SK-N-MC (cell line): Measurements from ENCODE around the gene DFFB.

Source experiments
- EZH2 ChIP-seq: fragments of 200-600 bp; sonication (generic); IDR thresholded peaks from one replicate; pipeline ENCODE4 v1.6.1; 2017; ENCODE audit warnings: antibody characterized with exemption
- FOXP2 ChIP-seq: optimal IDR thresholded peaks from 2 replicates; pipeline ENCODE3; 2011; ENCODE audit warnings: mild to moderate bottlenecking, moderate library complexity; ENCODE audit not compliant: insufficient read depth; ENCODE audit errors: extremely low read length, control extremely low read depth
- POLR2AphosphoS5 ChIP-seq: IDR thresholded peaks from 2 replicates; pipeline ENCODE4 v1.6.1; 2012; ENCODE audit warnings: mild to moderate bottlenecking, low read depth, low read length, borderline replicate concordance

GRCh38 chr1:3899754-3900149 is 42.5 kb downstream of the DFFB start:
- TF ChIP-seq EZH2 (no peak), POLR2AphosphoS5 (no peak), FOXP2 (no peak)
